HCT116 (cell line): ENCODE measurements around the gene ARL17A. TPM values are rescaled to one million over a fixed set of nuclear protein-coding genes. Genes with fewer than 3 reads are reported as not detected.
A peak's percentile ranks its signal among the peaks of the same experiment; 100 is the strongest.
"Not testable (repeated sequence)": the region's sequence is repeated elsewhere in the genome, so short reads cannot be mapped to it uniquely, and the experiment has no call there.

ENCODE experiments used
- ATAC-seq: fragments of 200-7000 bp; cut with Tn5 transposase; 2 replicates; pipeline ENCODE4 v1.9.1; 2020; ENCODE audit warnings: mild to moderate bottlenecking, moderate library complexity
- BruUV-seq: library from RNA; stranded (reverse); fragments of 400-500 nt; replicated peaks from 2 replicates; lab custom pipeline; 2021; lab: Mats Ljungman, UMichigan
- CTCF ChIA-PET: fragments of 300-600 bp; sonication (Branson Sonifier 250); formaldehyde crosslinking; loops from one replicate; lab custom pipeline; 2021; ENCODE audit warnings: antibody characterized with exemption; lab: Charles Lee
- POLR2A ChIA-PET: fragments of 300-600, 350-600 bp; sonication (Branson Sonifier 250); formaldehyde crosslinking; loops from one replicate; lab custom pipeline; 2021; ENCODE audit warnings: antibody characterized with exemption; lab: Charles Lee
- RAD21 ChIA-PET, 2 experiments: fragments of 300-600 bp; sonication (Branson Sonifier 250); formaldehyde crosslinking; loops; one replicate each; lab custom pipeline; 2023; ENCODE audit warnings: low total read pairs in 2 of 2; ENCODE audit not compliant: uncharacterized antibody in 2 of 2, unreplicated experiment in 2 of 2, low non-redundant PET in 1 of 2; lab: Charles Lee
- DNase-seq: peaks from one replicate; pipeline ENCODE4 v3.0.0-alpha.2; 2010; ENCODE audit warnings: low read depth, low spot score
- H2AFZ ChIP-seq: fragments of 200-600 bp; shearing (Covaris generic), sonication (generic); 2 replicates; pipeline ENCODE4 v1.6.1; 2017; ENCODE audit warnings: low read depth, mixed run types, mixed read lengths, antibody characterized with exemption, low read length; ENCODE audit not compliant: poor library complexity, severe bottlenecking
- H3K27ac ChIP-seq: 2 replicates; pipeline ENCODE4 v1.5.1; 2012; ENCODE audit warnings: low read depth, low read length
- H3K27me3 ChIP-seq: fragments of 200-600 bp; sonication (generic); 2 replicates; pipeline ENCODE4 v1.6.1; 2016; ENCODE audit warnings: mixed run types, low read length, mixed read lengths; ENCODE audit not compliant: insufficient read depth
- H3K36me3 ChIP-seq, 2 experiments: fragments of 200-500 bp in 1 of 2; fragments of 200-600 bp in 1 of 2; sonication (Bioruptor generic) in 1 of 2; sonication (generic) in 1 of 2; 2 replicates each; pipeline versions ENCODE4 v1.5.1 to v1.6.1; 2014 to 2016; ENCODE audit warnings: low read length in 2 of 2, inconsistent platforms in 1 of 2, mixed read lengths in 1 of 2, mixed run types in 1 of 2; ENCODE audit not compliant: insufficient read depth in 2 of 2, control insufficient read depth in 1 of 2
- H3K4me1 ChIP-seq, 2 experiments: fragments of 200-600 bp in 1 of 2; sonication (generic) in 1 of 2; 2 replicates each; pipeline versions ENCODE4 v1.5.1 to v1.6.1; 2012 to 2017; ENCODE audit warnings: low read length in 2 of 2, inconsistent platforms in 1 of 2, mild to moderate bottlenecking in 1 of 2, mixed read lengths in 1 of 2, mixed run types in 1 of 2, moderate library complexity in 1 of 2; ENCODE audit not compliant: insufficient read depth in 2 of 2, control insufficient read depth in 1 of 2
- H3K4me2 ChIP-seq: fragments of 200-600 bp; sonication (generic); 2 replicates; pipeline ENCODE4 v1.6.1; 2017; ENCODE audit warnings: mixed run types, low read length, mixed read lengths
- H3K4me3 ChIP-seq, 2 experiments: fragments of 200-600 bp in 1 of 2; sonication (generic) in 1 of 2; replicated peaks in 1 of 2; 2 replicates each; pipeline ENCODE4 v1.5.1; 2011 to 2016; ENCODE audit warnings: low read length in 2 of 2, control low read depth in 1 of 2, low read depth in 1 of 2, mild to moderate bottlenecking in 1 of 2, mixed read lengths in 1 of 2, mixed run types in 1 of 2
- H3K79me2 ChIP-seq: fragments of 200-600 bp; sonication (generic); 2 replicates; pipeline ENCODE4 v1.6.1; 2017; ENCODE audit warnings: mild to moderate bottlenecking, mixed run types, low read length, moderate library complexity, mixed read lengths; ENCODE audit not compliant: insufficient read depth
- H3K9ac ChIP-seq: fragments of 200-600 bp; sonication (generic); 2 replicates; pipeline ENCODE4 v1.6.1; 2016; ENCODE audit warnings: low read length, mixed read lengths
- H3K9me2 ChIP-seq: fragments of 200-600 bp; sonication (generic), shearing (Covaris generic); 2 replicates; pipeline ENCODE4 v1.6.1; 2017; ENCODE audit warnings: mixed run types, mild to moderate bottlenecking, moderate library complexity; ENCODE audit not compliant: insufficient read depth
- H3K9me3 ChIP-seq, 2 experiments: fragments of 200-500 bp in 1 of 2; fragments of 200-600 bp in 1 of 2; sonication (Bioruptor generic) in 1 of 2; sonication (generic) in 1 of 2; 2 replicates each; pipeline ENCODE4 v1.6.1; 2014 to 2017; ENCODE audit warnings: low read length in 2 of 2, mixed read lengths in 2 of 2, inconsistent platforms in 1 of 2, low read depth in 1 of 2, mild to moderate bottlenecking in 1 of 2, mixed run types in 1 of 2, moderate library complexity in 1 of 2; ENCODE audit not compliant: control insufficient read depth in 1 of 2, insufficient read depth in 1 of 2
- H4K20me1 ChIP-seq: fragments of 200-600 bp; sonication (generic), shearing (Covaris generic); 2 replicates; pipeline ENCODE4 v1.6.1; 2017; ENCODE audit warnings: mixed run types, mild to moderate bottlenecking, moderate library complexity; ENCODE audit not compliant: insufficient read depth
- intact Hi-C: fragments of 100-400 bp; cut with micrococcal nuclease; formaldehyde crosslinking; loops from 2 replicates; pipeline ENCODE4 v1.10.0; 2022
- total RNA-seq: library from RNA; stranded (reverse); gene quantifications from one replicate; pipeline ENCODE4 v1.2.1, GENCODE V29; 2021; ENCODE audit not compliant: unreplicated experiment

The ARL17A gene
- total RNA-seq, 1 experiment from 2014 or later: 15.1 TPM

- POLR2A ChIA-PET, DNase-seq, BruUV-seq: not testable (repeated sequence)
These were observed 12.5 kb downstream of the ARL17A start for GRCh38 chr17:46566980-46567379.

GRCh38 chr17:46566284-46566683, 13.2 kb downstream of the ARL17A start:
- DNase-seq: not testable (repeated sequence)

More at GRCh38 chr17:46566980-46567379, 12.5 kb downstream of the ARL17A start:
- H3K9ac ChIP-seq, H3K4me3 ChIP-seq, RAD21 ChIA-PET, CTCF ChIA-PET, H3K4me1 ChIP-seq, H3K36me3 ChIP-seq, intact Hi-C loops, H4K20me1 ChIP-seq, H2AFZ ChIP-seq, H3K4me2 ChIP-seq, H3K79me2 ChIP-seq, H3K27ac ChIP-seq, H3K9me3 ChIP-seq, H3K9me2 ChIP-seq, ATAC-seq, H3K27me3 ChIP-seq: not testable (repeated sequence)

GRCh38 chr17:46560048-46560447, 19.4 kb downstream of the ARL17A start:
- POLR2A ChIA-PET, H3K4me3 ChIP-seq, H3K4me2 ChIP-seq, H3K36me3 ChIP-seq, DNase-seq, H3K79me2 ChIP-seq, H3K4me1 ChIP-seq, H3K9ac ChIP-seq, H4K20me1 ChIP-seq, intact Hi-C loops, H2AFZ ChIP-seq, H3K27ac ChIP-seq, H3K9me2 ChIP-seq, H3K27me3 ChIP-seq, H3K9me3 ChIP-seq, RAD21 ChIA-PET, CTCF ChIA-PET: not testable (repeated sequence)
- 0 out of 2 replicates have a peak, but pooled peaks have one; percentile 15 for ATAC-seq
- TSS peak; percentile 29 for BruUV-seq

More at GRCh38 chr17:46566284-46566683, 13.2 kb downstream of the ARL17A start:
- H4K20me1 ChIP-seq, H3K27me3 ChIP-seq, H3K36me3 ChIP-seq, H3K9me2 ChIP-seq, RAD21 ChIA-PET, H3K27ac ChIP-seq, H3K79me2 ChIP-seq, H3K4me3 ChIP-seq, H3K4me2 ChIP-seq, H3K9me3 ChIP-seq, H3K9ac ChIP-seq, H3K4me1 ChIP-seq, intact Hi-C loops, ATAC-seq, H2AFZ ChIP-seq, POLR2A ChIA-PET, CTCF ChIA-PET: not testable (repeated sequence)
- TSS peak; percentile 37 for BruUV-seq

GRCh38 chr17:46559155-46559554, 20.3 kb downstream of the ARL17A start:
- DNase-seq, CTCF ChIA-PET, H3K79me2 ChIP-seq, H3K9me2 ChIP-seq, H3K4me1 ChIP-seq, H3K36me3 ChIP-seq, H3K27ac ChIP-seq, H3K9me3 ChIP-seq, H3K4me2 ChIP-seq, BruUV-seq, H2AFZ ChIP-seq, POLR2A ChIA-PET, RAD21 ChIA-PET, H3K9ac ChIP-seq, H3K4me3 ChIP-seq, H4K20me1 ChIP-seq, intact Hi-C loops, H3K27me3 ChIP-seq: not testable (repeated sequence)
- peak; percentile 67 for ATAC-seq
